ENCODE measurements around the gene RBM25.
A peak's percentile ranks its signal among the peaks of the same experiment; 100 is the strongest.

RBM25 gene

GRCh38 chr14:73172500-73172899 is 114.2 kb downstream of the RBM25 start:
- DNase-seq = no peak

GRCh38 chr14:73173092-73173735 is 114.9 kb downstream of the RBM25 start:
- peak; percentile 54 for DNase-seq
